PC-3 (cell line): ENCODE results near the gene ZNF385C.

Experiments
- EZH2 ChIP-seq: fragments of 300-600 bp; sonication (generic); IDR thresholded peaks from one replicate; pipeline ENCODE4 v1.6.1; 2017; ENCODE audit warnings: antibody characterized with exemption, mild to moderate bottlenecking, low read length; ENCODE audit not compliant: unreplicated experiment
- EZH2phosphoT487 ChIP-seq: fragments of 300-600 bp; sonication (generic); IDR thresholded peaks from 2 replicates; pipeline ENCODE4 v1.6.1; 2018; ENCODE audit warnings: mild to moderate bottlenecking, antibody characterized with exemption, low read length, borderline replicate concordance
- TF ChIP-seq, protein P1 (sequence below): fragments of 300-600 bp; sonication (generic); conservative IDR thresholded peaks from 2 replicates; pipeline ENCODE4 v1.5.1; 2017; ENCODE audit warnings: antibody characterized with exemption, low read depth, mild to moderate bottlenecking, low read length

DNA sequence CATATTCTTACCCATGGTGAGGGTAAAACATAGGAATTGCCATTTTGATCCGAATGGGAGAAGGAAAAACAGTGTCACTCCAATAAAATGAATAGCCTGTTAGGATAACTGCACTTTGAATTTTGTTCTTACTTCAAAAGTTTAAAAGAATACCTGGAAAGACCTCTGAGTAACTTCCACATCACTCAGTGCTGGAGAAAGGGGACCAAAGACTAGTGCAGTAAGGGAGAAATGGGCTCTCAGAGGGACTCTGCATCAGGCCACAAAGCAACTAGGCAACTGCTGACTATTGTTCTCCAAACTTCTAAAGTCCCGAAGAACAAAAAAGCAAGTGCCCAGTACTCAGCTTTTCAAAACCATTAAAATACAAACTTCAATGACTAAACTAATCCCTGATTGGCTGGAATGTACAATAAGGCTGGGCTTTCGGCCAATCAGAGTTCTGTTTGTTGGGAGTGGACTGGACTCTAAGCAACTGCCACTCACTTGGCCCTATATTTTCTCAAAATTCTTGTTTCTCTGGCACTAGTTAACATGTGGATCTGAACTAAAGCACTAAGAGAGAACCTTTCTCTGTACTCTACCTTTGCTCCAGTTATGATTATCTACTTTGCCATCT lies 87.3 kb downstream of the ZNF385C start:
- TF ChIP-seq, protein P1, sequence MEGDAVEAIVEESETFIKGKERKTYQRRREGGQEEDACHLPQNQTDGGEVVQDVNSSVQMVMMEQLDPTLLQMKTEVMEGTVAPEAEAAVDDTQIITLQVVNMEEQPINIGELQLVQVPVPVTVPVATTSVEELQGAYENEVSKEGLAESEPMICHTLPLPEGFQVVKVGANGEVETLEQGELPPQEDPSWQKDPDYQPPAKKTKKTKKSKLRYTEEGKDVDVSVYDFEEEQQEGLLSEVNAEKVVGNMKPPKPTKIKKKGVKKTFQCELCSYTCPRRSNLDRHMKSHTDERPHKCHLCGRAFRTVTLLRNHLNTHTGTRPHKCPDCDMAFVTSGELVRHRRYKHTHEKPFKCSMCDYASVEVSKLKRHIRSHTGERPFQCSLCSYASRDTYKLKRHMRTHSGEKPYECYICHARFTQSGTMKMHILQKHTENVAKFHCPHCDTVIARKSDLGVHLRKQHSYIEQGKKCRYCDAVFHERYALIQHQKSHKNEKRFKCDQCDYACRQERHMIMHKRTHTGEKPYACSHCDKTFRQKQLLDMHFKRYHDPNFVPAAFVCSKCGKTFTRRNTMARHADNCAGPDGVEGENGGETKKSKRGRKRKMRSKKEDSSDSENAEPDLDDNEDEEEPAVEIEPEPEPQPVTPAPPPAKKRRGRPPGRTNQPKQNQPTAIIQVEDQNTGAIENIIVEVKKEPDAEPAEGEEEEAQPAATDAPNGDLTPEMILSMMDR = no peak
- TF ChIP-seq EZH2 (no peak), EZH2phosphoT487 (no peak)
